ENCODE results near the gene ZNF518A. TPM values are rescaled to one million over a fixed set of nuclear protein-coding genes. Genes with fewer than 3 reads are reported as not detected.
A peak's percentile ranks its signal among the peaks of the same experiment; 100 is the strongest.

ZNF518A gene
- total and polyA plus RNA-seq, 9 of the 15 experiments (the other 6 are each of a cell fraction or from before 2014, with no cell fraction given), result 6.3 to 30.0 (median 17.4) TPM

- TF ChIP-seq, protein P1, sequence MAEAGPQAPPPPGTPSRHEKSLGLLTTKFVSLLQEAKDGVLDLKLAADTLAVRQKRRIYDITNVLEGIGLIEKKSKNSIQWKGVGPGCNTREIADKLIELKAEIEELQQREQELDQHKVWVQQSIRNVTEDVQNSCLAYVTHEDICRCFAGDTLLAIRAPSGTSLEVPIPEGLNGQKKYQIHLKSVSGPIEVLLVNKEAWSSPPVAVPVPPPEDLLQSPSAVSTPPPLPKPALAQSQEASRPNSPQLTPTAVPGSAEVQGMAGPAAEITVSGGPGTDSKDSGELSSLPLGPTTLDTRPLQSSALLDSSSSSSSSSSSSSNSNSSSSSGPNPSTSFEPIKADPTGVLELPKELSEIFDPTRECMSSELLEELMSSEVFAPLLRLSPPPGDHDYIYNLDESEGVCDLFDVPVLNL (CRISPR knock-in tag; IDR thresholded peaks at IDR 0.05; ENCODE audit: low read depth), result peak; percentile 61; the same call in 1 of the 2 replicates
- peak; percentile 51; the same call in 1 of the 2 replicates for TF ChIP-seq POLR2AphosphoS5 (IDR thresholded peaks at IDR 0.05; ENCODE audit: control insufficient read depth, insufficient read depth, low read depth, low read length)
- TF ChIP-seq, protein P2, sequence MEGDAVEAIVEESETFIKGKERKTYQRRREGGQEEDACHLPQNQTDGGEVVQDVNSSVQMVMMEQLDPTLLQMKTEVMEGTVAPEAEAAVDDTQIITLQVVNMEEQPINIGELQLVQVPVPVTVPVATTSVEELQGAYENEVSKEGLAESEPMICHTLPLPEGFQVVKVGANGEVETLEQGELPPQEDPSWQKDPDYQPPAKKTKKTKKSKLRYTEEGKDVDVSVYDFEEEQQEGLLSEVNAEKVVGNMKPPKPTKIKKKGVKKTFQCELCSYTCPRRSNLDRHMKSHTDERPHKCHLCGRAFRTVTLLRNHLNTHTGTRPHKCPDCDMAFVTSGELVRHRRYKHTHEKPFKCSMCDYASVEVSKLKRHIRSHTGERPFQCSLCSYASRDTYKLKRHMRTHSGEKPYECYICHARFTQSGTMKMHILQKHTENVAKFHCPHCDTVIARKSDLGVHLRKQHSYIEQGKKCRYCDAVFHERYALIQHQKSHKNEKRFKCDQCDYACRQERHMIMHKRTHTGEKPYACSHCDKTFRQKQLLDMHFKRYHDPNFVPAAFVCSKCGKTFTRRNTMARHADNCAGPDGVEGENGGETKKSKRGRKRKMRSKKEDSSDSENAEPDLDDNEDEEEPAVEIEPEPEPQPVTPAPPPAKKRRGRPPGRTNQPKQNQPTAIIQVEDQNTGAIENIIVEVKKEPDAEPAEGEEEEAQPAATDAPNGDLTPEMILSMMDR (IDR thresholded peaks at IDR 0.05 in 2 of 3, conservative IDR thresholded peaks at IDR 0.05 in 1 of 3; ENCODE audit: insufficient read depth in 2 of 3, low read depth in 1 of 3, low read length in 3 of 3), result peak in 2 of 3 experiments; percentile 34 to 36; a peak in 2 of 6 replicates
- TF ChIP-seq, protein P3, sequence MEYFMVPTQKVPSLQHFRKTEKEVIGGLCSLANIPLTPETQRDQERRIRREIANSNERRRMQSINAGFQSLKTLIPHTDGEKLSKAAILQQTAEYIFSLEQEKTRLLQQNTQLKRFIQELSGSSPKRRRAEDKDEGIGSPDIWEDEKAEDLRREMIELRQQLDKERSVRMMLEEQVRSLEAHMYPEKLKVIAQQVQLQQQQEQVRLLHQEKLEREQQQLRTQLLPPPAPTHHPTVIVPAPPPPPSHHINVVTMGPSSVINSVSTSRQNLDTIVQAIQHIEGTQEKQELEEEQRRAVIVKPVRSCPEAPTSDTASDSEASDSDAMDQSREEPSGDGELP (CRISPR knock-in tag; IDR thresholded peaks at IDR 0.05; ENCODE audit: borderline replicate concordance), result peak; percentile 54
- TF ChIP-seq POLR2B (IDR thresholded peaks at IDR 0.05; ENCODE audit: low read depth, partially characterized antibody), result peak; percentile 26
- no peak for TF ChIP-seq EZH2 (IDR thresholded peaks at IDR 0.05; ENCODE audit: borderline replicate concordance, low read depth, low read length)
- no peak for TF ChIP-seq FOXJ2 (tag; IDR thresholded peaks at IDR 0.05)
- TF ChIP-seq DPF2 (IDR thresholded peaks at IDR 0.05), result no peak
- no peak for TF ChIP-seq SPI1 (IDR thresholded peaks at IDR 0.05; ENCODE audit: borderline replicate concordance, low read depth, low read length)
- TF ChIP-seq KLF13 (tag; IDR thresholded peaks at IDR 0.05; ENCODE audit: borderline replicate concordance, low read depth), result 0 out of 2 replicates have a peak, but pooled peaks have one; percentile 28
- no peak for TF ChIP-seq PPARD (CRISPR knock-in tag; IDR thresholded peaks at IDR 0.05)
- 0 out of 2 replicates have a peak, but pooled peaks have one; percentile 28 for TF ChIP-seq ARID4B (CRISPR knock-in tag; IDR thresholded peaks at IDR 0.05)
- TF ChIP-seq RNF2 (IDR thresholded peaks at IDR 0.05), result no peak
- no peak for TF ChIP-seq ZNF239 (CRISPR knock-in tag; IDR thresholded peaks at IDR 0.05)
- TF ChIP-seq SMAD4 (CRISPR knock-in tag; conservative IDR thresholded peaks at IDR 0.05), result peak; percentile 13; the same call in 1 of the 2 replicates
- no peak for TF ChIP-seq PHB (CRISPR knock-in tag; IDR thresholded peaks at IDR 0.05)
- TF ChIP-seq ZBTB7A (IDR thresholded peaks at IDR 0.05; ENCODE audit: borderline replicate concordance, control insufficient read depth, low read depth, low read length), result 0 out of 2 replicates have a peak, but pooled peaks have one; percentile 46
- no peak for TF ChIP-seq CHD2 (IDR thresholded peaks at IDR 0.05; ENCODE audit: low read depth, low read length)
- peak; percentile 79 for TF ChIP-seq TBP (optimal IDR thresholded peaks at IDR 0.05; ENCODE audit: low read depth, low read length)
Measured at GRCh38 chr10:96130326-96130995, 364 bp downstream of the ZNF518A start (continued).
